Ovary (tissue), 9 donors: ENCODE results near the gene CHMP6. TPM values are rescaled to one million over a fixed set of nuclear protein-coding genes. Genes with fewer than 3 reads are reported as not detected.

Experiments
- DNase-seq, 5 donors: peaks; one replicate each; pipeline ENCODE4 v3.0.0-alpha.2; 2019 to 2020
- H3K27ac ChIP-seq, 2 donors: fragments of 200-600 bp; one replicate each; pipeline versions ENCODE4 v1.5.1 to v1.8.0; 2019 to 2022
- H3K27me3 ChIP-seq: fragments of 200-600 bp; one replicate; pipeline ENCODE4 v1.8.0; 2022
- H3K36me3 ChIP-seq: fragments of 200-600 bp; sonication (generic); one replicate; pipeline ENCODE4 v1.5.1; 2019
- H3K4me1 ChIP-seq: one replicate; pipeline ENCODE4 v1.8.1; 2013; ENCODE audit warnings: mild to moderate bottlenecking, moderate library complexity; ENCODE audit not compliant: insufficient read depth
- H3K4me3 ChIP-seq: fragments of 200-600 bp; sonication (generic); one replicate; pipeline ENCODE4 v1.5.1; 2017
- H3K9me3 ChIP-seq, 2 donors: fragments of 200-600 bp in 1 of 2; sonication (generic) in 1 of 2; one replicate each; pipeline versions ENCODE4 v1.5.1 to v1.8.1; 2013 to 2019; ENCODE audit warnings: mild to moderate bottlenecking in 1 of 2, moderate library complexity in 1 of 2
- CTCF ChIP-seq, 3 donors: fragments of 450-650 bp in 2 of 3; fragments of 200-600 bp in 1 of 3; IDR thresholded peaks; one replicate each; pipeline versions ENCODE4 v1.5.1 to v1.8.0; 2016 to 2022; ENCODE audit warnings: antibody characterized with exemption in 3 of 3, mild to moderate bottlenecking in 1 of 3
- EP300 ChIP-seq: sonication (generic); formaldehyde crosslinking; IDR thresholded peaks from one replicate; pipeline ENCODE4 v1.6.1; 2017; ENCODE audit warnings: antibody characterized with exemption
- POLR2A ChIP-seq: fragments of 450-650 bp; IDR thresholded peaks from one replicate; pipeline ENCODE4 v1.6.1; 2017; ENCODE audit warnings: antibody characterized with exemption, mild to moderate bottlenecking, moderate library complexity
- WGBS, 3 donors: extraction: QIAGEN DNeasy Blood & Tissue Kit in 1 of 3; methylation state at CpG; one replicate each; pipeline versions ENCODE4 v1.1.5 to v1.1.7; 2013 to 2017; 5-methylcytosine and 5-hydroxymethylcytosine counted together
- intact Hi-C, 4 donors: fragments of 100-400 bp; cut with DNase I; formaldehyde crosslinking; loops; one replicate each; pipeline versions ENCODE4 v1.11.0 to v1.15.1; 2022 to 2023
- polyA plus RNA-seq, 2 donors: library from polyadenylated mRNA; stranded (reverse); fragments of 200-250 nt in 1 of 2; fragments of 350-450 nt in 1 of 2; fragmentation: Illumina TruSeq in 1 of 2; extraction: RNeasy Lipid Tissue Mini Kit (QIAGEN cat#74804) in 1 of 2; gene quantifications; one replicate each; pipeline ENCODE4 v1.2.3, GENCODE V29; 2013 to 2014
- total RNA-seq, 7 donors: library from RNA; depleted of rRNA in 2 of 7; stranded (reverse); fragments of >200 nt in 2 of 7; fragmentation: NEBNext Ultra II Directional in 3 of 7; extraction: Animal tissue kit (Norgen Biotek cat#: 25700) in 3 of 7; gene quantifications; one replicate each; pipeline versions ENCODE4 v1.1.0 to v1.2.4, GENCODE V29; 2016 to 2023
- donor health status: DM: no; HTN: no; CAD: no; lungs with moderate emphysema.
- donor health status: DM: no; HTN: no; CAD: no.
- donor health status: Bipolar disorder and iron deficiency.
- donor health status: DM: yes; HTN: yes; CAD: no.
- donor health status: DM: no; HTN: no; CAD: no.
- donor health status: DM: yes; HTN: yes; CAD: no.

CHMP6 gene
- total and polyA plus RNA-seq, 9 donors: 18.5 to 29.7 (median 26.5) TPM

GRCh38 chr17:81035521-81036196 lies 44.0 kb downstream of the CHMP6 start:
- peak in 1 of 5 donors; percentile 55 for DNase-seq
- Histone ChIP-seq H3K27ac (no peak overlapping the region), H3K9me3 (no peaks in the 10 kb centered on the region), H3K27me3 (no peaks in the 10 kb centered on the region), H3K4me3 (peak overlapping the region; percentile 63), H3K36me3 (no peaks in the 10 kb centered on the region), H3K4me1 (peaks cover 31% of the 10 kb centered on the region)
- 19 to 34% (median 22%) methylated on average over 29 to 61 of the region's 66 CpGs for WGBS, 3 donors
- no peak for TF ChIP-seq CTCF (IDR thresholded peaks at IDR 0.05)
- TF ChIP-seq POLR2A: no peak
- no peak for TF ChIP-seq EP300
- intact Hi-C loops: loop anchor here in 2 of 4 donors (5.0 kb wide), 3 partner anchors 43 to 62 kb away; partner anchors contain the start of gene CHMP6 (in 1 of the 2)

- Histone ChIP-seq H3K9me3 (no peaks in the 10 kb centered on the region), H3K27me3 (no peaks in the 10 kb centered on the region), H3K4me3 (peak overlapping the region; percentile 63), H3K27ac (no peak overlapping the region), H3K36me3 (no peaks in the 10 kb centered on the region), H3K4me1 (peaks cover 37% of the 10 kb centered on the region)
- 85 to 92% (median 89%) methylated on average over 24 of the region's 24 CpGs for WGBS, 3 donors
- DNase-seq: no peak
- no peak for TF ChIP-seq POLR2A
- TF ChIP-seq EP300: no peak
- TF ChIP-seq CTCF (IDR thresholded peaks at IDR 0.05): no peak
- intact Hi-C loops: loop anchor here in 2 of 4 donors (5.0 kb wide), 3 partner anchors 44 to 61 kb away; partner anchors contain the start of gene CHMP6 (in 1 of the 2)
These were observed 44.7 kb downstream of the CHMP6 start for GRCh38 chr17:81036197-81036941.

- peaks cover 37% of the 10 kb centered on the region for H3K4me1 ChIP-seq
- no peak for TF ChIP-seq CTCF (IDR thresholded peaks at IDR 0.05)
- no peak for TF ChIP-seq EP300
- TF ChIP-seq POLR2A: no peak
- H3K9me3 ChIP-seq: no peaks in the 10 kb centered on the region
- 58 to 67% (median 59%) methylated on average over 28 of the region's 28 CpGs for WGBS, 3 donors
- H3K27me3 ChIP-seq: no peaks in the 10 kb centered on the region
- no peak overlapping the region for H3K4me3 ChIP-seq
- no peak overlapping the region for H3K27ac ChIP-seq
- H3K36me3 ChIP-seq: no peaks in the 10 kb centered on the region
- DNase-seq: no peak
- intact Hi-C loops: loop anchor here in 2 of 4 donors (5.0 kb wide), 3 partner anchors 45 to 60 kb away; partner anchors contain the start of gene CHMP6 (in 1 of the 2)
These were observed 45.6 kb downstream of the CHMP6 start for GRCh38 chr17:81037026-81037797.
